Central memory CD8-positive, alpha-beta T cell (primary cell): ENCODE data around the gene MORN4.

ENCODE experiments used
- ATAC-seq: fragments of 150-1000 bp; cut with Tn5 transposase; replicated peaks from 2 replicates; pipeline ENCODE4 v1.10.0; 2022; ENCODE audit warnings: mild to moderate bottlenecking, moderate FRiP score, moderate number of reproducible peaks; ENCODE audit not compliant: poor library complexity, severe bottlenecking; ENCODE audit errors: extremely low read depth
- DNase-seq, 2 donors: peaks; one replicate each; pipeline ENCODE4 v3.0.0; 2021; ENCODE audit warnings: low spot score in 2 of 2
- H3K27ac Mint-ChIP-seq: one replicate; pipeline ENCODE4 v1.8.0; 2022; ENCODE audit warnings: low read depth, mild to moderate bottlenecking, moderate library complexity, mixed read lengths
- H3K27me3 Mint-ChIP-seq: one replicate; pipeline ENCODE4 v1.8.0; 2022; ENCODE audit warnings: mixed read lengths
- H3K36me3 Mint-ChIP-seq: one replicate; pipeline ENCODE4 v1.8.0; 2022; ENCODE audit warnings: mild to moderate bottlenecking, moderate library complexity, mixed read lengths; ENCODE audit not compliant: insufficient read depth
- H3K4me1 Mint-ChIP-seq: one replicate; pipeline ENCODE4 v1.8.0; 2022; ENCODE audit warnings: mixed read lengths
- H3K4me3 Mint-ChIP-seq: one replicate; pipeline ENCODE4 v1.8.0; 2022; ENCODE audit warnings: mild to moderate bottlenecking, moderate library complexity, mixed read lengths
- H3K9me3 Mint-ChIP-seq: one replicate; pipeline ENCODE4 v1.8.0; 2022; ENCODE audit warnings: mixed read lengths

The MORN4 gene

GRCh38 chr10:97635577-97635976, 2.3 kb upstream of the MORN4 start:
- DNase-seq (no peak), ATAC-seq (no peak)
- H3K27ac Mint-ChIP-seq, result no peak overlapping the region
- H3K4me3 Mint-ChIP-seq, result no peak overlapping the region
- no peaks in the 10 kb centered on the region for H3K9me3 Mint-ChIP-seq
- peaks cover 10% of the 10 kb centered on the region for H3K36me3 Mint-ChIP-seq
- no peaks in the 10 kb centered on the region for H3K27me3 Mint-ChIP-seq
- H3K4me1 Mint-ChIP-seq, result peaks cover 12% of the 10 kb centered on the region

- Mint-ChIP-seq H3K27me3 (no peaks in the 10 kb centered on the region), H3K9me3 (no peaks in the 10 kb centered on the region), H3K27ac (no peak overlapping the region), H3K4me3 (peak overlapping the region; percentile 87), H3K36me3 (peaks cover 7% of the 10 kb centered on the region), H3K4me1 (peaks cover 7% of the 10 kb centered on the region)
- ATAC-seq, result no peak
- no peak for DNase-seq
Observed at GRCh38 chr10:97633921-97634320, 621 bp upstream of the MORN4 start.

GRCh38 chr10:97631098-97631497, 2.2 kb downstream of the MORN4 start:
- Mint-ChIP-seq H3K4me3 (no peak overlapping the region), H3K27ac (no peak overlapping the region), H3K9me3 (no peaks in the 10 kb centered on the region), H3K4me1 (peaks cover 7% of the 10 kb centered on the region), H3K36me3 (peaks cover 7% of the 10 kb centered on the region), H3K27me3 (no peaks in the 10 kb centered on the region)
- DNase-seq, result no peak
- no peak for ATAC-seq

GRCh38 chr10:97629289-97629688, 4.0 kb downstream of the MORN4 start:
- peaks cover 7% of the 10 kb centered on the region for H3K36me3 Mint-ChIP-seq
- peaks cover 7% of the 10 kb centered on the region for H3K4me1 Mint-ChIP-seq
- ATAC-seq (no peak), DNase-seq (no peak)
- no peak overlapping the region for H3K27ac Mint-ChIP-seq
- no peaks in the 10 kb centered on the region for H3K9me3 Mint-ChIP-seq
- H3K27me3 Mint-ChIP-seq, result no peaks in the 10 kb centered on the region
- H3K4me3 Mint-ChIP-seq, result no peak overlapping the region

- DNase-seq, result no peak
- H3K4me1 Mint-ChIP-seq, result peaks cover 3% of the 10 kb centered on the region
- H3K36me3 Mint-ChIP-seq, result peaks cover 1% of the 10 kb centered on the region
- no peaks in the 10 kb centered on the region for H3K27me3 Mint-ChIP-seq
- H3K4me3 Mint-ChIP-seq, result no peak overlapping the region
- H3K27ac Mint-ChIP-seq, result no peak overlapping the region
- no peak for ATAC-seq
- H3K9me3 Mint-ChIP-seq, result no peaks in the 10 kb centered on the region
Observed at GRCh38 chr10:97628228-97628627, 5.1 kb downstream of the MORN4 start.

GRCh38 chr10:97627731-97628130, 5.6 kb downstream of the MORN4 start:
- ATAC-seq (no peak), DNase-seq (no peak)
- Mint-ChIP-seq H3K4me3 (no peak overlapping the region), H3K4me1 (no peaks in the 10 kb centered on the region), H3K36me3 (no peaks in the 10 kb centered on the region), H3K27me3 (no peaks in the 10 kb centered on the region), H3K27ac (no peak overlapping the region), H3K9me3 (no peaks in the 10 kb centered on the region)

GRCh38 chr10:97623277-97623676, 10.0 kb downstream of the MORN4 start:
- no peaks in the 10 kb centered on the region for H3K27me3 Mint-ChIP-seq
- no peak overlapping the region for H3K4me3 Mint-ChIP-seq
- no peaks in the 10 kb centered on the region for H3K4me1 Mint-ChIP-seq
- H3K27ac Mint-ChIP-seq, result no peak overlapping the region
- H3K9me3 Mint-ChIP-seq, result no peaks in the 10 kb centered on the region
- DNase-seq (no peak), ATAC-seq (no peak)
- H3K36me3 Mint-ChIP-seq, result no peaks in the 10 kb centered on the region

- H3K27ac Mint-ChIP-seq, result no peak overlapping the region
- H3K4me3 Mint-ChIP-seq, result no peak overlapping the region
- no peak for DNase-seq
- H3K27me3 Mint-ChIP-seq, result no peaks in the 10 kb centered on the region
- no peaks in the 10 kb centered on the region for H3K36me3 Mint-ChIP-seq
- no peaks in the 10 kb centered on the region for H3K4me1 Mint-ChIP-seq
- no peak for ATAC-seq
- no peaks in the 10 kb centered on the region for H3K9me3 Mint-ChIP-seq
Observed at GRCh38 chr10:97618733-97619132, 14.6 kb downstream of the MORN4 start.

- DNase-seq (no peak), ATAC-seq (no peak)
- no peaks in the 10 kb centered on the region for H3K27me3 Mint-ChIP-seq
- H3K4me1 Mint-ChIP-seq, result no peaks in the 10 kb centered on the region
- no peaks in the 10 kb centered on the region for H3K36me3 Mint-ChIP-seq
- no peaks in the 10 kb centered on the region for H3K9me3 Mint-ChIP-seq
- H3K27ac Mint-ChIP-seq, result no peak overlapping the region
- no peak overlapping the region for H3K4me3 Mint-ChIP-seq
Observed at GRCh38 chr10:97618285-97618684, 15.0 kb downstream of the MORN4 start.

- peaks cover 1% of the 10 kb centered on the region for H3K27me3 Mint-ChIP-seq
- H3K27ac Mint-ChIP-seq, result no peak overlapping the region
- H3K9me3 Mint-ChIP-seq, result no peaks in the 10 kb centered on the region
- DNase-seq (no peak), ATAC-seq (no peak)
- no peak overlapping the region for H3K4me3 Mint-ChIP-seq
- H3K4me1 Mint-ChIP-seq, result no peaks in the 10 kb centered on the region
- no peaks in the 10 kb centered on the region for H3K36me3 Mint-ChIP-seq
Observed at GRCh38 chr10:97612386-97612785, 20.9 kb downstream of the MORN4 start.

- H3K27ac Mint-ChIP-seq, result no peak overlapping the region
- no peak overlapping the region for H3K4me3 Mint-ChIP-seq
- ATAC-seq (no peak), DNase-seq (no peak)
- no peaks in the 10 kb centered on the region for H3K4me1 Mint-ChIP-seq
- peaks cover 9% of the 10 kb centered on the region for H3K27me3 Mint-ChIP-seq
- H3K36me3 Mint-ChIP-seq, result no peaks in the 10 kb centered on the region
- H3K9me3 Mint-ChIP-seq, result no peaks in the 10 kb centered on the region
Observed at GRCh38 chr10:97611473-97611872, 21.8 kb downstream of the MORN4 start.

- DNase-seq, result no peak
- H3K9me3 Mint-ChIP-seq, result no peaks in the 10 kb centered on the region
- H3K4me1 Mint-ChIP-seq, result no peaks in the 10 kb centered on the region
- H3K27ac Mint-ChIP-seq, result no peak overlapping the region
- peaks cover 9% of the 10 kb centered on the region for H3K27me3 Mint-ChIP-seq
- no peak overlapping the region for H3K4me3 Mint-ChIP-seq
- no peak for ATAC-seq
- no peaks in the 10 kb centered on the region for H3K36me3 Mint-ChIP-seq
Observed at GRCh38 chr10:97608991-97609561, 24.2 kb downstream of the MORN4 start.

- no peak for DNase-seq
- Mint-ChIP-seq H3K36me3 (no peaks in the 10 kb centered on the region), H3K4me1 (no peaks in the 10 kb centered on the region), H3K4me3 (no peak overlapping the region), H3K9me3 (no peaks in the 10 kb centered on the region), H3K27me3 (peaks cover 9% of the 10 kb centered on the region), H3K27ac (no peak overlapping the region)
- no peak for ATAC-seq
Observed at GRCh38 chr10:97607095-97607636, 26.1 kb downstream of the MORN4 start.
